ENCODE results near the gene SLC38A2.

SLC38A2 gene

GRCh38 chr12:46383654-46384450 is 11.3 kb upstream of the SLC38A2 start (continued):
- no peak for TF ChIP-seq SCRT1 (tag by site-specific recombination; IDR thresholded peaks at IDR 0.05; ENCODE audit: borderline replicate concordance)
- peak; percentile 61 for TF ChIP-seq GLIS1 (tag by site-specific recombination; IDR thresholded peaks at IDR 0.05)
- no peak for TF ChIP-seq ZNF112 (tag by site-specific recombination; IDR thresholded peaks at IDR 0.05)
- TF ChIP-seq ZNF654 (tag by site-specific recombination; IDR thresholded peaks at IDR 0.05; ENCODE audit: low read depth) = no peak
- TF ChIP-seq, protein P1, sequence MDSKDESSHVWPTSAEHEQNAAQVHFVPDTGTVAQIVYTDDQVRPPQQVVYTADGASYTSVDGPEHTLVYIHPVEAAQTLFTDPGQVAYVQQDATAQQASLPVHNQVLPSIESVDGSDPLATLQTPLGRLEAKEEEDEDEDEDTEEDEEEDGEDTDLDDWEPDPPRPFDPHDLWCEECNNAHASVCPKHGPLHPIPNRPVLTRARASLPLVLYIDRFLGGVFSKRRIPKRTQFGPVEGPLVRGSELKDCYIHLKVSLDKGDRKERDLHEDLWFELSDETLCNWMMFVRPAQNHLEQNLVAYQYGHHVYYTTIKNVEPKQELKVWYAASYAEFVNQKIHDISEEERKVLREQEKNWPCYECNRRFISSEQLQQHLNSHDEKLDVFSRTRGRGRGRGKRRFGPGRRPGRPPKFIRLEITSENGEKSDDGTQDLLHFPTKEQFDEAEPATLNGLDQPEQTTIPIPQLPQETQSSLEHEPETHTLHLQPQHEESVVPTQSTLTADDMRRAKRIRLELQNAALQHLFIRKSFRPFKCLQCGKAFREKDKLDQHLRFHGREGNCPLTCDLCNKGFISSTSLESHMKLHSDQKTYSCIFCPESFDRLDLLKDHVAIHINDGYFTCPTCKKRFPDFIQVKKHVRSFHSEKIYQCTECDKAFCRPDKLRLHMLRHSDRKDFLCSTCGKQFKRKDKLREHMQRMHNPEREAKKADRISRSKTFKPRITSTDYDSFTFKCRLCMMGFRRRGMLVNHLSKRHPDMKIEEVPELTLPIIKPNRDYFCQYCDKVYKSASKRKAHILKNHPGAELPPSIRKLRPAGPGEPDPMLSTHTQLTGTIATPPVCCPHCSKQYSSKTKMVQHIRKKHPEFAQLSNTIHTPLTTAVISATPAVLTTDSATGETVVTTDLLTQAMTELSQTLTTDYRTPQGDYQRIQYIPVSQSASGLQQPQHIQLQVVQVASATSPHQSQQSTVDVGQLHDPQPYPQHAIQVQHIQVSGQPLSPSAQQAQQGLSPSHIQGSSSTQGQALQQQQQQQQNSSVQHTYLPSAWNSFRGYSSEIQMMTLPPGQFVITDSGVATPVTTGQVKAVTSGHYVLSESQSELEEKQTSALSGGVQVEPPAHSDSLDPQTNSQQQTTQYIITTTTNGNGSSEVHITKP (tag by site-specific recombination; IDR thresholded peaks at IDR 0.05) = peak; percentile 64
- no peak for TF ChIP-seq RBAK (tag by site-specific recombination; IDR thresholded peaks at IDR 0.05)
- peak; percentile 33; the same call in 1 of the 2 replicates for TF ChIP-seq ZFHX2 (tag by site-specific recombination; conservative IDR thresholded peaks at IDR 0.05)
- TF ChIP-seq ATF2 (tag by site-specific recombination; IDR thresholded peaks at IDR 0.05; ENCODE audit: low read depth) = no peak
- no peak for TF ChIP-seq ZNF404 (tag by site-specific recombination; IDR thresholded peaks at IDR 0.05)
- peak; percentile 95 for TF ChIP-seq PATZ1 (tag by site-specific recombination; IDR thresholded peaks at IDR 0.05)
- TF ChIP-seq ZNF747 (tag by site-specific recombination; IDR thresholded peaks at IDR 0.05) = no peak
- TF ChIP-seq PRDM4 (tag by site-specific recombination; IDR thresholded peaks at IDR 0.05) = no peak
- no peak for TF ChIP-seq PRDM1 (tag by site-specific recombination; IDR thresholded peaks at IDR 0.05)
- peak; percentile 75; the same call in 1 of the 2 replicates for TF ChIP-seq KLF1 (tag by site-specific recombination; IDR thresholded peaks at IDR 0.05)
- no peak for TF ChIP-seq ZNF677 (tag by site-specific recombination; IDR thresholded peaks at IDR 0.05)
- TF ChIP-seq, protein P2, sequence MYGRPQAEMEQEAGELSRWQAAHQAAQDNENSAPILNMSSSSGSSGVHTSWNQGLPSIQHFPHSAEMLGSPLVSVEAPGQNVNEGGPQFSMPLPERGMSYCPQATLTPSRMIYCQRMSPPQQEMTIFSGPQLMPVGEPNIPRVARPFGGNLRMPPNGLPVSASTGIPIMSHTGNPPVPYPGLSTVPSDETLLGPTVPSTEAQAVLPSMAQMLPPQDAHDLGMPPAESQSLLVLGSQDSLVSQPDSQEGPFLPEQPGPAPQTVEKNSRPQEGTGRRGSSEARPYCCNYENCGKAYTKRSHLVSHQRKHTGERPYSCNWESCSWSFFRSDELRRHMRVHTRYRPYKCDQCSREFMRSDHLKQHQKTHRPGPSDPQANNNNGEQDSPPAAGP (tag by site-specific recombination; IDR thresholded peaks at IDR 0.05) = peak; percentile 94
- TF ChIP-seq ZNF529 (tag by site-specific recombination; IDR thresholded peaks at IDR 0.05; ENCODE audit: insufficient replicate concordance) = no peak
- no peak for TF ChIP-seq IKZF3 (tag by site-specific recombination; IDR thresholded peaks at IDR 0.05)
- TF ChIP-seq EGR2 (tag by site-specific recombination; IDR thresholded peaks at IDR 0.05; ENCODE audit: low read depth) = no peak; the same call in 1 of the 2 replicates
- TF ChIP-seq ZNF350 (tag by site-specific recombination; IDR thresholded peaks at IDR 0.05) = no peak
- no peak for TF ChIP-seq ZNF138 (tag by site-specific recombination; IDR thresholded peaks at IDR 0.05; ENCODE audit: borderline replicate concordance)
- TF ChIP-seq ZBTB20 (tag by site-specific recombination; IDR thresholded peaks at IDR 0.05) = peak; percentile 90
- TF ChIP-seq ZNF596 (tag by site-specific recombination; IDR thresholded peaks at IDR 0.05) = no peak
- TF ChIP-seq BCL6B (tag by site-specific recombination; IDR thresholded peaks at IDR 0.05) = peak; percentile 96
- TF ChIP-seq ZNF580 (tag by site-specific recombination; IDR thresholded peaks at IDR 0.05) = peak; percentile 72; the same call in 1 of the 2 replicates
